Middle frontal gyrus (tissue), 1 donor: Measurements from ENCODE around the gene ZNF485.
"Not testable (repeated sequence)": the region's sequence is repeated elsewhere in the genome, so short reads cannot be mapped to it uniquely, and the experiment has no call there.

Source experiments
- DNase-seq: peaks from one replicate; pipeline ENCODE4 v3.0.0-alpha.2; 2015; ENCODE audit warnings: low spot score; ENCODE audit errors: extremely low spot score

Gene ZNF485

DNA sequence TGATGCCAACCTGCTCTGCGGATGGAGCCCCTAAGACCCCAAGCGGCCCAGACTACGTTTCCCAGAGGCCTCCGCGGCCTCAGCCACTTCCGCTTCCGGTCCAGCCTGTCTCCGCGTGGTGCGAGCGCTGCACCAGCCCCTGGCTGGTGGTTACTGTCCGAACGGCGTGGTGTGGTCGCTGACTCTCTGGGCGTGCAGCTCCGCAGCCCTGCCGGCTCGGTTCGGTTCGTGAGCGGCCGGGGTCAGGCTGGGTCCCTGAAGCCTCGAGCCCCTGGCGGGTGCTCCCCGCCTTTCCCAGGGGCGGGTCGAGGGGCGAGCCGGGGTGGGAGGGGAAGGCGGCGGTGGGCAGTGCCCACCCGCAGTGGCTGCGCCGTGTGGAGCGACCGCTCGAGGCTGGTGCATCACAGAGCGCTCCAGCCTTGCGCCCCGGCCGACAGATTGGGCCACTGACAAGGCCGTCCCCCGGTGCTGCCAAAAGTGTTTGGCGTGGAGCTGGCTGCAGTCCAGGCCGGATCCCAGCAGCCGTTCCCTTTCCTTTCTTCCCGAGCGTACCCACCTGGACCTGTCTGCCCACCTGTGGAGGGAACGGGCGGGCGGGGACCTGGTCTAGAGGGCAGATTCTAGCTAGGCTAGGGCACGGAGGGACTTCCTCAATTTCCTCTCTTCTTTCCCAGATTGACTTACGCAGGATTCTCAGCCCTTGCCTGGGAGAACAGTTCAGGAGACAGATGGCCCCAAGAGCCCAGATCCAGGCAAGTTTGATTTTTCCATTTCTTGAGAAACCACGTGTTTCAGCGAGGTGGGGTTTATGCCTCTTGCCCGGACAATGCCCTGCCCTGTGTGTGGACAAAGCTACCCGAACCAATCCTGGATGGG is at the start of gene ZNF485:
TSS of gene ZNF485 (plus strand) at position 116 of the 876 bp plus-strand sequence. CDS start at position 729, 613 bp downstream.
- peak; percentile 75 for DNase-seq

DNA sequence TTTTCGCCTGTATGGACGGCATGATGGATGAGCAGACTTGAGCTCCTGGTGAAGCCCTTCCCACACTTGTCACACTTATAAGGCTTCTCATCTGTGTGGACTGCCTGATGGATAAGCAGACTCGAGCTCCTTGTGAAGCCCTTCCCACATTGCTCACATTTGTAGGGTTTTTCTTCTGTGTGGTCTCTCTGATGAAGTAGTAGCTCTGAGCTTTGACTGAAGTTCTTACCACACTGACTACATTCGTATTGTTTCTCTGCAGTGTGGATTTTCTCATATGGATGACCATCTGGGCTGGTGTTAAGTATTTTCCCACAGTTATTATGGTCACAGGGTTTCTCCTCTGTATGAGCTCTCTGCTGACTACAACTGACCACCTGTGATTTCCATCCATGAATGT is 49.0 kb upstream of the ZNF485 start:
- DNase-seq = no peak

DNA sequence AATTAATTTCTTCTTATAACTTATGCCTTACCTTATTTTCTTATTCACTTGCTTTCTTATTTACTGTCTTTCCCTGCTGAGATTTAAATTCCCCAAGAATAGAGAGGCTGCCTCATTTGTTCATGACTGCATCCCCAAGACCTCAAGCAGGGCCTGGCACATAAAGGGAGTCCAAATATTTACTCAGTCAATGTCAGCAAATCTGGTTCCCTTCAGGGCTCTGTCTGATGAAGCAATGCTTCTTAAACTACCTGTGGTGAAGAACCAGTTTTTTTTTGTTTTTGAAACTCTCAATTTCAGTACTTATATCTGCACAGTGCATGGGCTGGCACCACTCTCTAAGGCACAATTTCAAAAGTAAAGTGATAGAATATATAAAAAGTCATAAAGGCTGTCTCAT is 36.6 kb upstream of the ZNF485 start:
- DNase-seq = no peak

DNA sequence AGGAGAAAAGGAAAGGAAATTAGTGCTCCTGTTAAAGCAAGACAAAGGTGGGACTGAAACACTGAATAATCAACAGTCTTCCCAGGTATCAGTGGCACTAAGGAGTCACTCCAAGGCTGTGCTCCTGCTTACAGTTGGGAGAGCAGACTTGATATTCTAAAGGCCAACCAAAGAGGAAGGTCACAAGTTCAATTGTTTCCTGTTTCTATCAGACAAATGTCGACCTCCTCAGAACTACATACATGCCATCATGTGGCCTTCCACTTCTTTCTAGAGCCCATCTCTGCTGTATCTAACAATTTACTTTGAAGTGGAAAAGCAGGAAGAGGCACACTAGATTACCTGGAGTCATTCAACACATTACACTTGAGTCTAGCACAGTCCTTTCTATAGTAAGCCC is 35.3 kb upstream of the ZNF485 start:
- no peak for DNase-seq

DNA sequence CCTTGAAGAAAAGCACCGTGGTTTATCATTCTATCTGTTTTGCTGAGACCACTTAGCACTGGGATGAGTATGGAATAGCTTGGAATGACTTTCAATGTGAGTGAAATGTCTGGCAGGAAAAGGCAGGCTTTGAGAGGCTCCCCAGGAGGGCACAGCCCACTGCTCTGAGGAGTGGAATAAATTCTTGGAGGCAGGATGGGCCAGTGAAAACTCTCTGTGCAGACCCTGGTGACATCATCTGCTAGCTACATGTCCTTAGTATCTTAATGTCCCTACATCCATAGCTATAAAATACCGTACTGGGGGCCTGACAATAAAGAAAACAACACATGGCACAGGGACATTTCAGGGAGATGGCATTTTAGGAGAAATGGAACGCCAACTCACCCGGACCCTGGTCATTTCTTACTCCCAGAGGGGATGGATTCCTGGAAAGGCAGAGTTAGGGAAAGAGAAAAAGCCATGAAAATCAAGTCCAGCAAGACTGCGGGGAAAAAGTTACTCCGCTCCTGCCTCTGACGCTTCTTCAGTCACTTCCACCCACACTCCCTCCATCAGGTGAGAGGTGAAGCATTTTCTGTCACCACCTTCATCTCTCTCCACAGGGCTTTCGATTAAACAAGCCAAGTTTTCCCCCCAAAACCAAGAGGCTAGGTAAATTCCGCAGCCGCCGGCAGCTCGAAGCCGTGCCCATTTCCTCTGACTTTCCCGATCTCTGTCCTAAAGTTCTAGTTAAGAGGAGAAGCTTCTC is 32.8 kb upstream of the ZNF485 start:
- no peak for DNase-seq

DNA sequence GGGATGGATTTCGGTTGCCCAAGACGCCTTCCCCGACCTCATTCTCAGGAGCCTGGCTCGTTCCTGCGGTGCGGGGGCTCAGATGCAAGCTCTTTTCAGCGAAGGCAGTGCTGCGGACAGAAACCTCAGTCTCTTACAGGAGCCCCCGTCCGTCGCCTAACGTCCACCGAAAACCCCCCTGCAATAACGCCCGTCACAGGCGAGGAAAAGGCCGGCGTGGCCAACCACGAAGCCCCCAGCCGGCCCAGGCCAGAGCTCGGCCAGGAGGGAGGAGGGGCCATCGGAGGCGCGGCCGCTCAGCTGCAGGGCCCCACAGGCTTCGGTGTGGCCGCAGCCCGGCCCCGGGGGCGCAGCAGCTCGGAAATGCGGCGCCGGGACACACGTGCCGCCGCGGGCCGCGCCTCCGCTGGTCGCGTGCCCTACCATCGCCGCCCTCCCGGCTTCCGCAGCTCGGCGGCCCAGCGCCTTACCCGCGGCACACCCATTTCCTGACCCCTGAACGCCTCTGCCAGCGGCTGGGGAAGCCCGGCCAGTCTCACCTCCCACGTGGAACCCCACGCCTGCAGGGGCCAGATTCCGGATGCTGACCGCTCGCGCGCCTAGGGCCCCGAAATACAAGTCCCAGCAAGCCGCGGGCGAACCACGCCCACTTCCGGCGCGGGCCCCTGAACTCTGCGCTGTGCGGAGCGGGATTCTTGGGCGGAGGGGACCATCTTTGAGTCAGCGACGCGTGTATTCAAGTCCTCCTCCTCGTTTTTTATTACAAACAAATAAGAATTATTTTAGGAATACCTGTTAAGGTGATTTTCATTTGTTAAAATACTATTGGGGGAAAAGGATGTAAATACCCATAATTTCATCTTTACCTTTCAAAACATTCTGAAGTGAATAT is 32.0 kb upstream of the ZNF485 start, which contains the start of gene ZNF239:
TSS of gene ZNF239 (minus strand) at position 616 of the 892 bp plus-strand sequence. CDS start 16,537 bp downstream, outside the sequence.
- DNase-seq = peak; percentile 85

DNA sequence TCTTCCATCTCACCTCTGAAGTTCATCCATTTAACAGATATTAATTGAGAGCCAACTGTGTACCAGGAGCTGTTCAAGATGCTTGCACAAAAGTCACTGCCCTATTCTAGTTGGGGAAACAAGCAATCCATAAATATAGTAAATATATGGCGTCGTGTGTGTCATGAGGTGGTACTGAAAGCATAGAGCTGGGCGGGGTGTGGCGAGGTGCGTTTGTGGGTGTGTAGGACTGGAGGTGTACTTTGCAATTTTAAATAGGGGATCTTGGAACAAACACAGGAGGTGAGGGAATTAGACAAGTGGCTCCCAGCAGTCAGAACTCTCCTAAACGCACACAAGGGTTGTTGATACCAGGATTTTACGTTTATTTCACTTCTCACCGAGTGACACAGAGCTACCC is 31.3 kb upstream of the ZNF485 start:
- no peak for DNase-seq

DNA sequence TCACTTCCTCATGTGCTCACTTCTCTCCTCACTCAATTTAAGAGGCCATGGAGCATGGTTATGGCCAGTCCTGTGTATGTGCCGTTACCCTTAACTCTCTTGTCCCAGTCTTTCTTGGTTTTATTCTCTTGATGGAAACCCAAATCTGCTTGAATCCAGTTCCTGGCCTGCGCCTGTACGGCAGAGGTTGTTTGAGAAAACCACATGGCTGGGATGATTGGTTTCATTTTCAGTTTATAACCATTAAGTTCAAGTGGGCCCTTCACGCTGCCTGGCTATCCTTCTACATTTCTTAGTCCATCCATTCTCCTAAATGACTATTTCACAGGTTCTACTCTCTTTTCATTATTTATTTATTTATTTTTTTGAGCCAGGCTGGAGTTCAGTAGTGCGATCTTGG is 30.2 kb upstream of the ZNF485 start:
- DNase-seq = no peak

- no peak for DNase-seq
Measured at GRCh38 chr10:43576580-43576979, 29.7 kb upstream of the ZNF485 start.

DNA sequence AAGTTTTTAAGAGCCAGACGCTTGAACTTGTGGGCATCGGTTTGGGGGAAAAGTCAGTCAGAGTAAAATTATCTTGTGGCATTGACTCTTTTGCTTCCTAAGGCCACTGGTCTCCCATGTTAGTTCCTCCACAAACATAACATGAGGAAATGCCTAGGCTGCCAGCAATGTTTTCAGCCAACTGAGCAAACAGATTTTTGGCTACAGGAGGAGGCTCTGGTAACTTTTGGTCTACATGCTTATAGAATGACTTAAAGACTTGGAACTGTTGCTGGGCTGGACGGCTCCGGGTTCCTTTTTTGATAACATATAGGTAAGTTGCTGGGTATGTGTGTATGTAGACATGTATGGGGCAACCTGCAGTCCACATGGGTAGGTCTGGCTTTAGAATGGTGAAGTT is 22.2 kb upstream of the ZNF485 start:
- DNase-seq = no peak

DNA sequence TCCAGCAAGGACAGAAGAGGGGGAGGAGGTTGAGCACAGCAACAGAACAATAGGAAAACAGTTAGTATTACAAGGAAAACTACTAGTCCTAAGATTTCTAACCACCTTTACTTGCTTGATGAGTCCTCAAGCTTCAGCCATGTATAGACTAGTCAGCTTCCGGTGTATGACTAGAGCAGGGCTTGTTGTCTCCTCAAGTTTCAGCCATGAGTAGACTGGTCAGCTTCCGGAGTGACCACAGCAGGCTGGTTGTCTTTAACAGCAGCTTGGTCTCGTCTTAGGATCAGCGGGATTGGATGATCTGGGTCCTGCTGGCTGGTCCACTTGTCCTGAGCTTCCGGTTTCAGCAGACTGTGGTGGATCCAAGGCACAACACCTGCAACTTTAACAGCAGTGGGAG is 21.2 kb upstream of the ZNF485 start:
- DNase-seq = no peak

DNA sequence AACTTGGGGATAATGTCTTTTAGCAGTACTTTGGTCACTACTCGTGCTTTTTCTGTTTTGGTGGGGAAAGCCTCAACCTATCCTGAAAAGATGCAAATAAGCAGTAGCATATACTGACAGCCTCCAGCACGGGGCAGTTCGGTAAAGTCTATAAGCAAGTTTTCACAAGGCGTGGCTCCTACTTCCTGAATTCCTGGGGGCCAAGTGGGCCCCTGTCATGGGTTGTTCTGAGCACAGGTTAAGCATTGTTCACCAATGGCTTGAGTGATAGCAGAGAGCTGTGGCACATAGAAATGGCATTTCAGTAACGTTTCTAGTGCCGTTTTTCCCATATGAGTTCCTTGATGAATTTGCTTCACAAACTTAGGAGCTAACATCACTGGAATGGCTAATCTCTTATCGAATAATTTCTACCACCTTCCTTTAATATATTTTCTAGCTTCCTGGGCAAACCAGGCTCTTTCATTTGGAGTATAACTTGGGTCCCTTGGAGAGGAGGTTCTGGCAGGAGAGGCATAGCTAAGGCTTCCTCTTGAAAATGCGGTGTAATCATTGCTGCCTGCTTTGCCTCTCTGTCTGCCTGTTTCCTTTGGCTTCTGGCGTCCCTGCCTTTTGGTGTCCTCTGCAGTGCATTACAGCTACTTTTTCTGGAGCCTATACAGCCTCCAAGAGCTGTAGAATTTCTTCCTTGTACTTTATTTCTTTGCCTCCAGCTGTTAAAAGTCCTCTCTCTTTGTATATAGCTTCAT is 20.1 kb upstream of the ZNF485 start:
- DNase-seq = no peak

- not testable (repeated sequence) for DNase-seq
Measured at GRCh38 chr10:43586730-43587115, 19.5 kb upstream of the ZNF485 start.

DNA sequence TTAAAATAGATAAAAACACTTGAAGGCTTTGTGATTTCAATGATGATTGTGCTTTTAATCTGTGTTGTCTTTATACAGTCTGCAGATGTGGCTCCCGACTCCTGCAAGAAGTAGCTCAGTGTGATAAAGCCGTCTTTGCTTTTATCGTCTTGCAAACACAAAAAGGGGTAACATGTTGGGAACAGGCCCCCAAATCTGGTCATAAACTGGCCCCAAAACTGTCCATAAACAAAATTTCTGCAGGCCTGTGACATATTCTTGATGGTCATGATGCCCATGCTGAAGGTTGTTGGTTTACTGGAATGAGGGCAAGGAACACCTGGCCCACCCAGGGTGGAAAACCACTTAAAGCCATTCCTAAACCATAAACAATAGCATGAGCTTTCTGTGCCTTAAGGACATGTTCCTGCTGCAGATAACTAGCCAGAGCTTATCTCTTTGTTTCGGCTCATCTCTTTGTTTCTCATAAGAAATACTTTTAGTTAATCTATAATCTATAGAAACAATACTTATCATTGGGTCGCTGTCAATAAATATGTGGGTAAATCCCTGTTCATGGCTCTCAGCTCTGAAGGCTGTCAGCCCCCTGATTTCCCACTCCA is 14.8 kb upstream of the ZNF485 start:
- DNase-seq = no peak

DNA sequence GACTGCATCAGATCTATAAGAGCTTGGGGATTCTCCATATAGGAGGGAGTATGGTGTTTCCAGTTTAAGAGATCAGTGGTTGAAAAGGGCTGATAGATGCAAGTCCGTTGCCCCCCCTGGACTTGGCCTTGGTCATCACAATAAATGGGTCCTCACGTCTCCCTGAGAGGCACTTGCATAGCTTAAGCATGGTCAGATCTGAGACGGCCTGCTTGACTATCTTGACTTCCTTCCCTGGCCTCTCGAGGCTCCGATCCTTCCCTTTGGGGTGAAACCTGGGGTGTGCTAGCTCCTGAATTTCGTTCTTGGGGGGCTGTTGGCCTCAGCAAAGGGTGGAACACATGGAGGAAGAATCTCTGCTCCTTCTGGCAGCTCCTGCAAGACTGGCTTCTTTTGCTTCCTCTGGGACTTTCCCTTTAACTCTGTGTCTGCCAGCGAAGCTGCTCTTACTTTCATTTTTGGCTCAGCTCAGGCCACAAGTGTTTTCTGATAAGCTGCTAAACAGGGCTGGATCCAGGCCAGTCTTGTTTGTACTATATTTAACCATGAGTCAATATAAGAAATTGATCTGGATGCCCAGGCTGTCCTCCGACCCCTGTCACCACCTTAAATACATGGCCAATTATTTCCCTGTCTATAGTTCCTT is 11.2 kb upstream of the ZNF485 start:
- DNase-seq = no peak

GRCh38 chr10:43595739-43596298 is 10.4 kb upstream of the ZNF485 start:
- DNase-seq = no peak

- DNase-seq = no peak
Measured at GRCh38 chr10:43596546-43596945, 9.7 kb upstream of the ZNF485 start.

- DNase-seq = no peak
Measured at GRCh38 chr10:43598446-43598845, 7.8 kb upstream of the ZNF485 start.

DNA sequence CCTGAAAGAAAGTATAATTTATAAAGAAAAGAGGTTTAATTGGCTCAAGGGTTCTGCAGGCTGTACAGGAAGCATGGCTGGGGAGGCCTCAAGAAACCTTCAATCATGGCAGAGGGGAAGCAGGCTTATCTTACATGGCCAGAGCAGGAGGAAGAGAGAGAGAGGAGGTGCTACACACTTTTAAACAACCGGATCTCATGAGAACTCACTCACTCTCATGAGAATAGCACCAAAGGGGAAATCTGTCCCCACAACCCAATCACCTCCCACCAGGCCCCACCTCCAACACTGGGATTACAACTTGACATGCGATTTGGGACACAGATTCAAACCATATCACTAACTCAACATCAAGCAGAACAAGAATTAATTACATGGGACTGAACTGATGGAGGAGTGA is 6.9 kb upstream of the ZNF485 start:
- DNase-seq = no peak
